ENCODE measurements around the gene PML. TPM values are rescaled to one million over a fixed set of nuclear protein-coding genes. Genes with fewer than 3 reads are reported as not detected.
A peak's percentile ranks its signal among the peaks of the same experiment; 100 is the strongest.

Gene PML
- total RNA-seq, 1 experiment from 2014 or later = 24.6 TPM

DNA sequence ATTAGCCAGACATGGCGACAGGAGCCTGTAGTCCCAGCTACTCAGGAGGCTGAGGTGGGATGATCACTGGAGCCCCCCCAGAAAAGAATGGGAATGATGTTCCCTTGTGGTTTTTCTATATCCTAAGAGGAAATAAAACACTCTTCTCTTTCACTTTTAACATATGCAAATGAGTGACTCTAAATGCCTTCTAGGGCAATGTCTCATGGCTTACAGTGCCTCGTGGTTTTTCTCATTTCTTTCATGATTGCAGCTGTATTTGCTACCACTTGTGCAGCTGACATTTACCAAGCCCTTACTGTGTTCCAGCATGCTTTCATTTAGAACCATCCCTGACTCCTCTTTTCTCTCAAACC lies 28.8 kb upstream of the PML start:
- H3K4ac ChIP-seq (ENCODE audit: low read depth, low read length) = no peak overlapping the region
- no peaks in the 10 kb centered on the region for H4K20me1 ChIP-seq (ENCODE audit: control insufficient read depth, insufficient read depth, insufficient read length)
- no peak overlapping the region for H2BK15ac ChIP-seq (ENCODE audit: low read depth, low read length)
- no peaks in the 10 kb centered on the region for H3K27me3 ChIP-seq (ENCODE audit: insufficient read depth, low read length)
- no peak overlapping the region for H3K27ac ChIP-seq (ENCODE audit: insufficient read length, low read depth, low read length)
- no peak overlapping the region for H3K23ac ChIP-seq (ENCODE audit: insufficient read length, low read depth, low read length)
- H3K9me3 ChIP-seq (ENCODE audit: control insufficient read depth, low read depth, low read length) = no peaks in the 10 kb centered on the region
- no peak overlapping the region for H3K4me2 ChIP-seq (ENCODE audit: insufficient read depth, insufficient read length, low read length)
- H3K56ac ChIP-seq (ENCODE audit: insufficient read length, low read depth, low read length) = no peak overlapping the region
- H2BK20ac ChIP-seq (ENCODE audit: low read depth, low read length, poor library complexity, severe bottlenecking) = no peak overlapping the region
- H2BK5ac ChIP-seq (ENCODE audit: insufficient read length, low read length) = no peak overlapping the region
- Mint-ChIP-seq H3K36me3 (ENCODE audit: insufficient read depth in 1 of 3, low read depth in 3 of 3) (no peaks in the 10 kb centered on the region), H3K4me1 (peaks cover 24 to 40% of the 10 kb centered on the region in 2 experiments), H3K27me3 (ENCODE audit: low read depth) (peaks cover 4% of the 10 kb centered on the region), H3K4me3 (0 out of 5 replicates have a peak overlapping the region, but pooled peaks of 1 of the 2 experiments have one; percentile 7), H3K9me3 (no peaks in the 10 kb centered on the region), H3K27ac (no peak overlapping the region; a peak in 1 of 7 replicates)
- no peak overlapping the region for H3T11ph ChIP-seq (ENCODE audit: low read length)
- H4K8ac ChIP-seq (replicated peaks; ENCODE audit: insufficient read length, low read depth, low read length) = no peak overlapping the region
- TF ChIP-seq, protein P1, sequence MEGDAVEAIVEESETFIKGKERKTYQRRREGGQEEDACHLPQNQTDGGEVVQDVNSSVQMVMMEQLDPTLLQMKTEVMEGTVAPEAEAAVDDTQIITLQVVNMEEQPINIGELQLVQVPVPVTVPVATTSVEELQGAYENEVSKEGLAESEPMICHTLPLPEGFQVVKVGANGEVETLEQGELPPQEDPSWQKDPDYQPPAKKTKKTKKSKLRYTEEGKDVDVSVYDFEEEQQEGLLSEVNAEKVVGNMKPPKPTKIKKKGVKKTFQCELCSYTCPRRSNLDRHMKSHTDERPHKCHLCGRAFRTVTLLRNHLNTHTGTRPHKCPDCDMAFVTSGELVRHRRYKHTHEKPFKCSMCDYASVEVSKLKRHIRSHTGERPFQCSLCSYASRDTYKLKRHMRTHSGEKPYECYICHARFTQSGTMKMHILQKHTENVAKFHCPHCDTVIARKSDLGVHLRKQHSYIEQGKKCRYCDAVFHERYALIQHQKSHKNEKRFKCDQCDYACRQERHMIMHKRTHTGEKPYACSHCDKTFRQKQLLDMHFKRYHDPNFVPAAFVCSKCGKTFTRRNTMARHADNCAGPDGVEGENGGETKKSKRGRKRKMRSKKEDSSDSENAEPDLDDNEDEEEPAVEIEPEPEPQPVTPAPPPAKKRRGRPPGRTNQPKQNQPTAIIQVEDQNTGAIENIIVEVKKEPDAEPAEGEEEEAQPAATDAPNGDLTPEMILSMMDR (conservative IDR thresholded peaks at IDR 0.05) = no peak
- no CpG with 5 or more reads among the region's 2 CpGs for WGBS (ENCODE audit: extremely low coverage, insufficient read length, low lambda C conversion rate)
- no peak overlapping the region for H3K18ac ChIP-seq (ENCODE audit: insufficient read length, low read depth, low read length)
- no peaks in the 10 kb centered on the region for H3K79me2 ChIP-seq (ENCODE audit: insufficient read depth, low read length)
- no peaks in the 10 kb centered on the region for H3K79me1 ChIP-seq (ENCODE audit: insufficient read depth, low read depth, low read length, poor library complexity, severe bottlenecking)
- no peak overlapping the region for H3K14ac ChIP-seq (ENCODE audit: insufficient read depth, low read length)
- H2BK12ac ChIP-seq (ENCODE audit: insufficient read length, low read depth, low read length) = no peak overlapping the region
- H3K23me2 ChIP-seq (ENCODE audit: insufficient read length, low read depth, low read length, poor library complexity, severe bottlenecking) = no peaks in the 10 kb centered on the region
- DNase-seq = no peak
- H2BK120ac ChIP-seq (ENCODE audit: low read depth, low read length, poor library complexity, severe bottlenecking) = no peak overlapping the region
- H4K91ac ChIP-seq (ENCODE audit: insufficient read length, low read depth, low read length) = no peak overlapping the region
- H3K9ac ChIP-seq (ENCODE audit: extremely low read depth, insufficient read length, low read length) = no peak overlapping the region
- peaks cover 4% of the 10 kb centered on the region; the same call in 1 of the 2 replicates for H3K4me1 ChIP-seq (ENCODE audit: insufficient read depth, low read length)
- no peak overlapping the region for H2AFZ ChIP-seq (ENCODE audit: low read length)
- no peak overlapping the region for H2AK5ac ChIP-seq (ENCODE audit: insufficient read length, low read length)
- H4K5ac ChIP-seq (ENCODE audit: insufficient read length, low read depth, low read length) = no peak overlapping the region

All from H9 (cell line).